Occipital lobe (tissue), 2 donors: ENCODE measurements around the gene RGS17. TPM values are rescaled to one million over a fixed set of nuclear protein-coding genes. Genes with fewer than 3 reads are reported as not detected.
"Not testable (repeated sequence)": the region's sequence is repeated elsewhere in the genome, so short reads cannot be mapped to it uniquely, and the experiment has no call there.

ENCODE experiments used
- DNase-seq: peaks from one replicate; lab custom pipeline; 2025; lab: John Stamatoyannopoulos, UW
- total RNA-seq: library from RNA; depleted of rRNA; stranded (reverse); fragments of >200 nt; gene quantifications from one replicate; pipeline ENCODE4 v1.2.3, GENCODE V29; 2014

RGS17 gene
- total RNA-seq, result 119 TPM

GRCh38 chr6:153131037-153131981, at the start of gene RGS17:
Gene RGS17, minus strand, starts transcription at chr6:153131282. Its CDS starts 87,264 bp downstream, at chr6:153044018.
- DNase-seq, result peak; percentile 56

DNA sequence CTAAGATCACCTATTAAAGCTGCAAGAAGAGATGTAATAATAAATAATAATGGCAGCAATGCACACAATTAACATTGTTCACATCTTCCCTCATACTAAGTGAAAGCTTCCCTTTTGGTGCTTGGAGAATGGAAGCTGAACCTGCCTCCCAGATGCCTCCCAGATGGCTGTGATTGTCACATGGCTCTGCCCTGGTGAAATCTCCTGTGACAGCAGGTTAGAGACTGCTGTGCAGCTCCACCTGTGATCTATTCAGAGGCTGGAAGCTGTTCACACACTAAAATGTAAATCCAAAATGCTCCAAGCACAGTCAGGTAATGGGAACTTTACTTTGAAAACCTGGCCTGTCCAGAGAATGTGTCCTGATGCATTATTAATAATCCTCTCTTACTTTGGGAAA, 41.7 kb upstream of the RGS17 start:
- DNase-seq, result no peak

- DNase-seq, result no peak
Observed at GRCh38 chr6:153170511-153170910, 39.4 kb upstream of the RGS17 start.

GRCh38 chr6:153167907-153168306, 36.8 kb upstream of the RGS17 start:
- DNase-seq, result no peak

DNA sequence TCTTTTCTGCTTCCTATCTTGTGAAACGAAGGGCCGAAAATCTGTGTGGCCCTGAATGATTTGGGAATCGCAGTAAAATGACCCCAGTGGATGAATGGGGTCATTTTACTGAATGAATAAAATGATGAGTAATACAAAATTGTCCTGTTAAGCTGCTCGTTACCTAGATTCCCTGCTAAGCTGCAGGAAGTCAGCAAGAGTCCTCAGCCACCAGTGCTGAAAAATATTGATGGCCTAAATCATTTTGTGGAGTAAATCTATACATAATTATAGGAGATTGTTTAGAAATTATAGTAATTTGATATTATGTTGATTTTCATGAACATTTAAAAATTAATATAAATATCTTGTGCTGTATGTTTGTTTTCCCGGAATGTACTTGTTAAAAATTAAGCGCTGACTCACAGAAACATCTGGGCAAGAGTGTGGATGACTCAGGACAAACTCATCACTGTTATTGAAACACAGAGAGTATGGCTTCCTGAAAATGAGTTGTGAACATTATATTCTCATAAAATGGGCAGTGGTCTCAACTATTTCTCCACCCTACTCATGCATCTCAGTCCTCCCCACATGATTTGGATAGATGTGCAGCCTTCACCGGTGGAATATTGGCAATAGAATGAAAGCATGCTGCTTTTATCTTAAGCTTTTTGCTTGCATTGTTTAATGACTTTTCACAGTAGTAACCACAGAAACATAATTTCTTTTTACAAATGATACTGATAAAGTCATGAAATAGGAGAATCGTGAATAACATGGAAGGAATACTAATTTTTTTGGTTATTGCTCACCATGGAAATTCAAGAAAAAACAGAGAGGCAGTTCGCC, 36.2 kb upstream of the RGS17 start:
- no peak for DNase-seq

DNA sequence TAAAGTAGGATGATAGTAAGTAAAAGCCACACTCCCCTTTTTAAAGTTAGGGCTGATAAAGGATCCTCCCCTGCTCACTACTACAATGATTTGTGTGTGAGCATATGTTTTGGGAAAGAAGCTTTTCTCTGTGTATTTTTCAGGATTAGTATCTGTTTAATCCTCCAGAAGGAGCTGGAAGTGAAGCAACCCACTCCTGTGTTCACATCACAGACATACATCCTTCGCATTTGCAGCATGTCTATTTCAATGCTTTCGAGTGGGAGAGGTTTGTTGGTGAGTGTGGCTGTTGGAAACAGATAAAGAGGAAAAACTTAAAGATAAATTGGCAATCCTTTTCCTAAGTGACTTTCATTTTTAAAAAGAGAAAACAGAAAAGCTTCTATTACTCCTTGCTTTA, 31.6 kb upstream of the RGS17 start:
- no peak for DNase-seq

GRCh38 chr6:153162172-153162571, 31.1 kb upstream of the RGS17 start:
- no peak for DNase-seq

DNA sequence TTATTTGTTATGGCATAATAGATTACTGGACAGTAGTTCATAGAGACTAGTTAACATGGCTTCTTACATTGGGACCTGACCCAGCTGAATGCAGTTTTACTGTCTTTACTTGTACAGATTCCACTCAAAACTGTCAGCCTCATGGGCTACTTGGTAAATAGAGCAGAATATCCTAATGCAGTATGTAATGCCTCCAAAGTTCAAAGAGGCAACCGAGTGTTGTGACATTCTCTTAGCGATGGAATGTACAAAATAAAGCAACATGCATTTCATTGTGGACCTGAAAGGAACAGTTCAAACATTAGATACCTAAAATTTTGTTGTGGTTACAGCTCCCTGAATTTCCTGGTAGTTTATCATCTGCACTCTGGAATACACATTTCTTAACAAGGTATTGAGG, 29.1 kb upstream of the RGS17 start:
- no peak for DNase-seq

GRCh38 chr6:153150752-153151440, 19.8 kb upstream of the RGS17 start:
- DNase-seq, result no peak

DNA sequence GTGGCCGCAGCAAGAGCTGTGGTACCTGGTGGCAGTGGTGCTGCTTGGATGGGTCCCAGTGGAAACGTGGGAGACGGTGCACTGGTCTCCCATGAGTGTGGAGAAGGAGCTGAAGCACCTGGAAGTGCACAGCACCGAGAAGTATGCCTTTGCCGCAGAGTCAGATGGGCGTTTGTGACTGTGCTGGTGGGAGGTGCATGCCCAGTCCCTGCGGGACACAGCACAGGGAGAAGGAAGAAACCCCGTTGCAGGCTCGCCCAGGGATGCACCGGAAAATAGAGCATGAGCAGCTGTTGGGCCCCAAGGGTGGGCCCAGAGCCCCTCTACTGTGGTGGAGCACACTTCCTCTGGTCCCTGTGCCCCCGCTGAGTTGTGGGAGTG, 19.3 kb upstream of the RGS17 start:
- no peak for DNase-seq

GRCh38 chr6:153149891-153150290, 18.8 kb upstream of the RGS17 start:
- DNase-seq, result no peak

DNA sequence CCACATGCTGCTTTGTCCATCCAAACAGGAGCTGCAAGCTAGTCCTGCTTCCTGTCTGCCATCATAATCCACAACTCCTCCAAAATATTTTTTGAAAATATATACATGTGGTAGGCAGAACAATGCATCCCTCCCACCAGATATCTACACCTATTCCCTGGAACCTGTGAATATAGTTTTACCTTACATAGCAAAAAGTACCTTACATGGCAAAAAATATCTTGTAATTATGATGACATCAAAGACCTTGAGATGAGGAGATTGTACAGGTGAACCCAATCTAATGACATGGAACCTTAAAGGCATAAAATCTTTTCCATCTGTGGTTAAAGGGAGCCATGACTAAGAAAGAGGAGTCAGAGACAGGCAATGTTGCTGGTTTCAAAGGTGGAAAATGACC, 15.3 kb upstream of the RGS17 start:
- no peak for DNase-seq

GRCh38 chr6:153145591-153145990, 14.5 kb upstream of the RGS17 start:
- DNase-seq, result no peak

GRCh38 chr6:153143200-153143599, 12.1 kb upstream of the RGS17 start:
- no peak for DNase-seq

DNA sequence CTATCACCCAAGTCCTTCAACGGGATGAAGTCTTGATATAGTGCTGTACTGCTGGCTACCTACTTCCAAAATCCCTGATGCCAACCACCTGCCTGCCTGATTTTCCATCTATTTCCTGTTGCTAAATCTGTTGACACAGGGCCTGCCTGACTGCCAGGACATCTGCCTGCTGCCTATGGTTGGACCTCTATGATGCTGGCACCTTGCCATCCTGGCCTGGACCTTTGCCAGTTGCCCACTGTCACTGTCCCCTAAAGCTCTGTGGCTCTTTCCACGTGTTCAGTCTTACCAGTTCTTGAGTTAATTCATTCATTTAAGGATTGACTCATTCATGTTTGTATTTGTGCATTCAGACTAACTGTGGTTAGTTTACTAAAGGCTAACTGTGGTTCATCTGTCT, 9.2 kb upstream of the RGS17 start:
- no peak for DNase-seq

DNA sequence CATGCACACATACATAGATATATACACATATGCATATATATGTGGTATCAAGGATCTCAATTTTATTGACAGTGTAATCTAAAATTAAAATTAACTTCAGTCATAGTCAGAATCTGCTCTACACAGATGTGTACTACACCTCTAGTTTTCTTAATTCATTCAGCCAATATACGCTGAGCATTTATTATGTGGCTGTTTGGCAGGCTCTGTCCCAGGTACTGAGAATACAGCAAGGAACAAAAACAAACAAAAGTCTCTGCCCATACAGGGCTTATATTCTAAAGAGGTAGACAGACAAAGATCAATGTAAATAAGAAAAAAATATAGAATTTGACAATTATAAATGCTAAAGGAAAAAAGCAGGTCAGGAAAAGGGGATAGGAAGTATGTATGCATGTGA, 7.8 kb upstream of the RGS17 start:
- no peak for DNase-seq

DNA sequence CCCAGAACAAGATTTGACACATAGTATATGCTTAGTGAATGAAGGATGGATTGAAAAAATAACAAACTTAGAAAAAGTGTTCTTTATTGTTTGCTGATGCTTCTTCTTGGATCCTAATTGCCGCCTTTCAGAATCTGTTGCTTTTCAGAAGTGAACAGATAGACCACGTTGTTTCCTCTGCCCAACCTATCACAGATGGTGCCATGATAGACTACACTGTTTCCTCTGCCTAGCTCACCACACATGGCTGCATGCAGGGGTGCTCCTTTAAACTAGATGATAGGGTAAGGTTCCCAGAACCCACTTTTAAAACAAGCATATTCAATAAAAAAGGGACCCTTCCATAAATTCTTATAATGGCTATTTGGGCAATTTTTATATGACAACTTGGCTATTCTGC, 4.6 kb upstream of the RGS17 start:
- DNase-seq, result no peak

DNA sequence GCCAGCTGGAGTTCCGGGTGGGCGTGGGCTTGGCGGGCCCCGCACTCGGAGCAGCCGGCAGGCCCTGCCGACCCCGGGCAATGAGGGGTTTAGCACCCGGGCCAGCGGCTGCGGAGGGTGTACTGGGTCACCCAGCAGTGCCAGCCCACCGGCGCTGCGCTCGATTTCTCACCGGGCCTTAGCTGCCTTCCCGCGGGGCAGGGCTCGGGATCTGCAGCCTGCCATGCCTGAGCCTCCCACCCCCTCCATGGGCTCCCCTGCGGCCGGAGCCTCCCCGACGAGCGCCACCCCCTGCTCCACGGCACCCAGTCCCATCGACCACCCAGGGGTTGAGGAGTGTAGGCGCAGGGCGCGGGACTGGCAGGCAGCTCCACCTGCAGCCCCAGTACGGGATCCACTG, 2.6 kb upstream of the RGS17 start:
- DNase-seq, result not testable (repeated sequence)

GRCh38 chr6:153130515-153131036, 506 bp downstream of the RGS17 start:
- no peak for DNase-seq

- DNase-seq, result peak; percentile 4
Observed at GRCh38 chr6:153129873-153130514, 1.1 kb downstream of the RGS17 start.

GRCh38 chr6:153126218-153126617, 4.9 kb downstream of the RGS17 start:
- DNase-seq, result no peak
